Endometrium (tissue), 2 donors: ENCODE results near the gene ACSM3.

Experiments
- FAIRE-seq: peaks from 2 replicates; lab custom pipeline; 2012; peaks lifted over from hg19 to GRCh38; lab: Jason Lieb, UNC
- donor health status: control.
- donor health status: control.

ACSM3 gene

GRCh38 chr16:20806168-20807050 is 42.6 kb downstream of the ACSM3 start, which contains the start of the genes ERI2 and REXO5:
Gene ERI2 (minus strand): TSS chr16:20806472. CDS start chr16:20806430, 42 bp downstream.
Gene REXO5 (plus strand): TSS chr16:20806527. CDS start chr16:20806954, 427 bp downstream.
- peak; percentile 29 for FAIRE-seq

GRCh38 chr16:20807862-20808261 is 44.0 kb downstream of the ACSM3 start:
- no peak for FAIRE-seq

GRCh38 chr16:20811889-20812439 is 48.1 kb downstream of the ACSM3 start:
- FAIRE-seq, result no peak

- FAIRE-seq, result no peak
Observed at GRCh38 chr16:20812510-20812909, 48.7 kb downstream of the ACSM3 start.

- no peak for FAIRE-seq
Observed at GRCh38 chr16:20814784-20815183, 51.0 kb downstream of the ACSM3 start.

- FAIRE-seq, result no peak
Observed at GRCh38 chr16:20818929-20819585, 55.2 kb downstream of the ACSM3 start.

- FAIRE-seq, result no peak
Observed at GRCh38 chr16:20821682-20822081, 57.9 kb downstream of the ACSM3 start.

- FAIRE-seq, result no peak
Observed at GRCh38 chr16:20822521-20823325, 58.9 kb downstream of the ACSM3 start.

- FAIRE-seq, result no peak
Observed at GRCh38 chr16:20826039-20826566, 62.3 kb downstream of the ACSM3 start.

GRCh38 chr16:20829536-20829935 is 65.7 kb downstream of the ACSM3 start:
- no peak for FAIRE-seq

- no peak for FAIRE-seq
Observed at GRCh38 chr16:20830372-20830771, 66.6 kb downstream of the ACSM3 start.

GRCh38 chr16:20833086-20833485 is 69.3 kb downstream of the ACSM3 start:
- no peak for FAIRE-seq

- FAIRE-seq, result no peak
Observed at GRCh38 chr16:20838240-20838639, 74.4 kb downstream of the ACSM3 start.

GRCh38 chr16:20839504-20839903 is 75.7 kb downstream of the ACSM3 start:
- FAIRE-seq, result no peak

- FAIRE-seq, result no peak
Observed at GRCh38 chr16:20844054-20844453, 80.2 kb downstream of the ACSM3 start.

- no peak for FAIRE-seq
Observed at GRCh38 chr16:20844588-20844987, 80.8 kb downstream of the ACSM3 start.

GRCh38 chr16:20846030-20846429 is 82.2 kb downstream of the ACSM3 start:
- FAIRE-seq, result no peak

GRCh38 chr16:20846551-20846950 is 82.7 kb downstream of the ACSM3 start:
- FAIRE-seq, result no peak
